Astrocyte (in vitro differentiated cells and primary cell): ENCODE results near the gene CD70. TPM values are rescaled to one million over a fixed set of nuclear protein-coding genes. Genes with fewer than 3 reads are reported as not detected.
A peak's percentile ranks its signal among the peaks of the same experiment; 100 is the strongest.
"Not testable (repeated sequence)": the region's sequence is repeated elsewhere in the genome, so short reads cannot be mapped to it uniquely, and the experiment has no call there.

ENCODE experiments used
- DNase-seq: peaks from one replicate; pipeline ENCODE4 v3.0.0-alpha.2; 2010; ENCODE audit warnings: low read depth
- FAIRE-seq: peaks from 2 replicates; lab custom pipeline; 2011; peaks lifted over from hg19 to GRCh38; lab: Jason Lieb, UNC
- H2AFZ ChIP-seq: 2 replicates; pipeline ENCODE4 v1.6.0; 2012; ENCODE audit warnings: low read depth, low read length, inconsistent platforms
- H3K27ac ChIP-seq: 2 replicates; pipeline ENCODE4 v1.5.1; 2011; ENCODE audit warnings: low read depth, low read length, inconsistent platforms
- H3K27me3 ChIP-seq: 2 replicates; pipeline ENCODE4 v1.6.0; 2011; ENCODE audit warnings: low read length, inconsistent platforms; ENCODE audit not compliant: insufficient read depth
- H3K36me3 ChIP-seq: 2 replicates; pipeline ENCODE4 v1.5.1; 2011; ENCODE audit warnings: low read length, inconsistent platforms; ENCODE audit not compliant: insufficient read depth
- H3K4me1 ChIP-seq: 2 replicates; pipeline ENCODE4 v1.5.1; 2011; ENCODE audit warnings: low read length, inconsistent platforms; ENCODE audit not compliant: insufficient read depth
- H3K4me2 ChIP-seq: 2 replicates; pipeline ENCODE4 v1.6.0; 2012; ENCODE audit warnings: low read length, inconsistent platforms
- H3K4me3 ChIP-seq: 2 replicates; pipeline ENCODE4 v1.5.1; 2011; ENCODE audit warnings: low read depth, mild to moderate bottlenecking, low read length, inconsistent platforms; ENCODE audit not compliant: insufficient read depth
- H3K79me2 ChIP-seq: 2 replicates; pipeline ENCODE4 v1.6.0; 2012; ENCODE audit warnings: mild to moderate bottlenecking, low read length, inconsistent platforms; ENCODE audit not compliant: insufficient read depth
- H3K9ac ChIP-seq: 2 replicates; pipeline ENCODE4 v1.6.0; 2012; ENCODE audit warnings: mild to moderate bottlenecking, low read length, inconsistent platforms
- H3K9me3 ChIP-seq: 2 replicates; pipeline ENCODE4 v1.5.1; 2012; ENCODE audit warnings: low read depth, mild to moderate bottlenecking, low read length, inconsistent platforms; ENCODE audit not compliant: insufficient read depth
- H4K20me1 ChIP-seq: 2 replicates; pipeline ENCODE4 v1.6.0; 2012; ENCODE audit warnings: low read length, inconsistent platforms; ENCODE audit not compliant: insufficient read depth
- H3K27ac Mint-ChIP-seq: one replicate; pipeline ENCODE4 v1.8.0; 2021; ENCODE audit warnings: mild to moderate bottlenecking, mixed read lengths; ENCODE audit not compliant: unreplicated experiment
- H3K27me3 Mint-ChIP-seq: one replicate; pipeline ENCODE4 v1.8.0; 2021; ENCODE audit warnings: low read depth, mixed read lengths; ENCODE audit not compliant: unreplicated experiment
- H3K36me3 Mint-ChIP-seq: one replicate; pipeline ENCODE4 v1.8.0; 2021; ENCODE audit warnings: low read depth, mixed read lengths; ENCODE audit not compliant: unreplicated experiment
- H3K4me1 Mint-ChIP-seq: one replicate; pipeline ENCODE4 v1.8.0; 2021; ENCODE audit warnings: low read depth, mixed read lengths; ENCODE audit not compliant: unreplicated experiment
- H3K4me3 Mint-ChIP-seq: one replicate; pipeline ENCODE4 v1.8.0; 2021; ENCODE audit warnings: mild to moderate bottlenecking, moderate library complexity, mixed read lengths; ENCODE audit not compliant: unreplicated experiment
- H3K9me3 Mint-ChIP-seq: one replicate; pipeline ENCODE4 v1.8.0; 2021; ENCODE audit warnings: mild to moderate bottlenecking, mixed read lengths; ENCODE audit not compliant: unreplicated experiment
- CTCF ChIP-seq: IDR thresholded peaks from 2 replicates; pipeline ENCODE4 v1.5.1; 2011; ENCODE audit warnings: low read depth, mild to moderate bottlenecking, inconsistent platforms, low read length, moderate library complexity; ENCODE audit not compliant: insufficient read depth
- EZH2 ChIP-seq: IDR thresholded peaks from 2 replicates; pipeline ENCODE4 v1.6.1; 2012; ENCODE audit warnings: mild to moderate bottlenecking, low read length, inconsistent platforms; ENCODE audit not compliant: insufficient read depth
- total RNA-seq: library from RNA; stranded (reverse); gene quantifications from 2 replicates; pipeline ENCODE4 v1.2.1, GENCODE V29; 2021

The CD70 gene
- total RNA-seq, 1 donor from 2014 or later: 0.48 TPM

GRCh38 chr19:6586056-6586455, 4.9 kb downstream of the CD70 start:
- DNase-seq (no peak), FAIRE-seq (no peak)
- H3K4me3 Mint-ChIP-seq: no peak overlapping the region
- no peak overlapping the region for H3K4me2 ChIP-seq
- no peak overlapping the region for H3K27ac Mint-ChIP-seq
- H3K9ac ChIP-seq: no peak overlapping the region
- H3K27me3 Mint-ChIP-seq: peaks cover 52% of the 10 kb centered on the region
- TF ChIP-seq EZH2: no peak
- TF ChIP-seq CTCF: no peak
- no peak overlapping the region for H3K4me3 ChIP-seq
- H4K20me1 ChIP-seq: no peaks in the 10 kb centered on the region
- no peaks in the 10 kb centered on the region for H3K79me2 ChIP-seq
- H3K36me3 ChIP-seq: no peaks in the 10 kb centered on the region
- H3K9me3 ChIP-seq: no peaks in the 10 kb centered on the region
- no peak overlapping the region for H3K27ac ChIP-seq
- no peak overlapping the region for H2AFZ ChIP-seq
- H3K36me3 Mint-ChIP-seq: peaks cover 3% of the 10 kb centered on the region
- H3K4me1 ChIP-seq: no peaks in the 10 kb centered on the region
- H3K4me1 Mint-ChIP-seq: no peaks in the 10 kb centered on the region
- H3K27me3 ChIP-seq: peaks cover 47% of the 10 kb centered on the region
- H3K9me3 Mint-ChIP-seq: peaks cover 10% of the 10 kb centered on the region

GRCh38 chr19:6582515-6583484, 8.2 kb downstream of the CD70 start:
- H3K27me3 ChIP-seq: peaks cover 20% of the 10 kb centered on the region
- not testable (repeated sequence) for DNase-seq, H3K4me1 ChIP-seq, H3K27ac ChIP-seq, H3K36me3 ChIP-seq, H3K36me3 Mint-ChIP-seq, H3K79me2 ChIP-seq, H3K9me3 ChIP-seq, H3K4me1 Mint-ChIP-seq, H3K9ac ChIP-seq, H3K4me3 Mint-ChIP-seq, FAIRE-seq, H4K20me1 ChIP-seq, H3K9me3 Mint-ChIP-seq, H3K4me3 ChIP-seq, H3K27ac Mint-ChIP-seq, H2AFZ ChIP-seq, H3K4me2 ChIP-seq
- peaks cover 21% of the 10 kb centered on the region for H3K27me3 Mint-ChIP-seq

GRCh38 chr19:6580313-6580712, 10.6 kb downstream of the CD70 start:
- H2AFZ ChIP-seq: no peak overlapping the region
- H3K36me3 Mint-ChIP-seq: no peaks in the 10 kb centered on the region
- H3K4me1 Mint-ChIP-seq: no peaks in the 10 kb centered on the region
- no peak overlapping the region for H3K27ac Mint-ChIP-seq
- H3K9me3 ChIP-seq: no peaks in the 10 kb centered on the region
- H4K20me1 ChIP-seq: no peaks in the 10 kb centered on the region
- H3K4me2 ChIP-seq: peak overlapping the region; percentile 25
- no peak overlapping the region for H3K4me3 Mint-ChIP-seq
- H3K4me1 ChIP-seq: no peaks in the 10 kb centered on the region
- no peak for TF ChIP-seq EZH2
- no peak for TF ChIP-seq CTCF
- no peak overlapping the region for H3K27ac ChIP-seq
- H3K79me2 ChIP-seq: no peaks in the 10 kb centered on the region
- H3K36me3 ChIP-seq: no peaks in the 10 kb centered on the region
- no peak for FAIRE-seq
- no peak overlapping the region for H3K4me3 ChIP-seq
- no peak overlapping the region for H3K9ac ChIP-seq
- H3K9me3 Mint-ChIP-seq: peaks cover 3% of the 10 kb centered on the region
- DNase-seq: peak; percentile 89
- H3K27me3 ChIP-seq: no peaks in the 10 kb centered on the region
- H3K27me3 Mint-ChIP-seq: peaks cover under 1% of the 10 kb centered on the region
